CD4-positive, alpha-beta T cell (primary cell): ENCODE results near the gene FMNL2. TPM values are rescaled to one million over a fixed set of nuclear protein-coding genes. Genes with fewer than 3 reads are reported as not detected.

ENCODE experiments used
- ATAC-seq: fragments of 200-7000 bp; cut with Tn5 transposase; one replicate; pipeline ENCODE4 v1.10.0; 2022; ENCODE audit warnings: mild to moderate bottlenecking; ENCODE audit not compliant: poor library complexity
- CTCF ChIA-PET: fragments of 350-600 bp; sonication (Branson Sonifier 250); formaldehyde crosslinking; loops from one replicate; lab custom pipeline; 2021; ENCODE audit warnings: antibody characterized with exemption, inconsistent platforms; lab: Charles Lee
- POLR2A ChIA-PET: fragments of 350-600 bp; sonication (Branson Sonifier 250); formaldehyde crosslinking; loops from one replicate; lab custom pipeline; 2021; ENCODE audit warnings: antibody characterized with exemption, inconsistent platforms; lab: Charles Lee
- DNase-seq, 14 experiments: peaks; one replicate each; pipeline ENCODE4 v3.0.0-alpha.2; 2013 to 2020; ENCODE audit warnings: mixed read lengths in 2 of 14
- H3K27ac ChIP-seq, 2 donors: one replicate each; pipeline versions ENCODE4 v1.5.1 to v1.7.0; 2013; ENCODE audit warnings: low read length in 2 of 2, low read depth in 1 of 2, mild to moderate bottlenecking in 1 of 2
- H3K27me3 ChIP-seq, 2 experiments: 1 replicate in 1 of 2; 2 replicates in 1 of 2; pipeline versions ENCODE4 v1.6.1 to v1.7.0; 2013; ENCODE audit warnings: low read length in 2 of 2, control low read depth in 1 of 2, mild to moderate bottlenecking in 1 of 2, moderate library complexity in 1 of 2; ENCODE audit not compliant: insufficient read depth in 2 of 2, control insufficient read depth in 1 of 2
- H3K36me3 ChIP-seq: one replicate; pipeline ENCODE4 v1.6.1; 2013; ENCODE audit warnings: low read length, control low read depth; ENCODE audit not compliant: insufficient read depth
- H3K4me1 ChIP-seq: one replicate; pipeline ENCODE4 v1.6.1; 2013; ENCODE audit warnings: low read length, control low read depth; ENCODE audit not compliant: insufficient read depth
- H3K4me3 ChIP-seq: one replicate; pipeline ENCODE4 v1.5.1; 2013; ENCODE audit warnings: mild to moderate bottlenecking, low read length, moderate library complexity
- H3K9me3 ChIP-seq, 2 experiments: 1 replicate in 1 of 2; 2 replicates in 1 of 2; pipeline versions ENCODE4 v1.6.1 to v1.7.0; 2013; ENCODE audit warnings: low read length in 2 of 2, mild to moderate bottlenecking in 2 of 2, control low read depth in 1 of 2, moderate library complexity in 1 of 2; ENCODE audit not compliant: control insufficient read depth in 1 of 2, insufficient read depth in 1 of 2
- H3K27ac Mint-ChIP-seq: one replicate; pipeline ENCODE4 v1.8.0; 2020; ENCODE audit warnings: mixed read lengths
- H3K27me3 Mint-ChIP-seq: one replicate; pipeline ENCODE4 v1.8.0; 2021; ENCODE audit warnings: mixed read lengths
- H3K36me3 Mint-ChIP-seq: one replicate; pipeline ENCODE4 v1.8.0; 2021; ENCODE audit warnings: low read depth, mixed read lengths
- H3K4me1 Mint-ChIP-seq: one replicate; pipeline ENCODE4 v1.8.0; 2021; ENCODE audit warnings: low read depth, mixed read lengths
- H3K4me3 Mint-ChIP-seq: one replicate; pipeline ENCODE4 v1.8.0; 2020; ENCODE audit warnings: mild to moderate bottlenecking, mixed read lengths
- H3K9me3 Mint-ChIP-seq: one replicate; pipeline ENCODE4 v1.8.0; 2020; ENCODE audit warnings: mixed read lengths
- CTCF ChIP-seq: fragments of 200-600 bp; IDR thresholded peaks from one replicate; pipeline ENCODE4 v1.8.0; 2022; ENCODE audit warnings: antibody characterized with exemption, mild to moderate bottlenecking
- intact Hi-C, 2 experiments: fragments of 100-400 bp; cut with DNase I in 1 of 2; cut with micrococcal nuclease in 1 of 2; formaldehyde crosslinking; loops; one replicate each; pipeline versions ENCODE4 v1.15.1 to v1.9.0; 2023 to 2025; cut with DNase I, micrococcal nuclease
- total RNA-seq, 174 experiments: library from RNA in 2 of 174; stranded (reverse) in 2 of 174; gene quantifications; one replicate each; pipeline ENCODE4 v1.2.3 and lab custom pipeline; 2021 to 2026

Gene FMNL2
- total RNA-seq, 2 experiments from 2014 or later, result 0.30 to 0.31 TPM

- ChIA-PET POLR2A (no interaction called here), CTCF (no interaction called here)
- Histone ChIP-seq H3K36me3 (no peaks in the 10 kb centered on the region), H3K27me3 (no peaks in the 10 kb centered on the region), H3K27ac (no peak overlapping the region), H3K4me1 (no peaks in the 10 kb centered on the region), H3K4me3 (no peak overlapping the region), H3K9me3 (no peaks in the 10 kb centered on the region)
- Mint-ChIP-seq H3K36me3 (no peaks in the 10 kb centered on the region), H3K4me3 (no peak overlapping the region), H3K27me3 (peaks cover 9% of the 10 kb centered on the region), H3K4me1 (no peaks in the 10 kb centered on the region), H3K9me3 (no peaks in the 10 kb centered on the region), H3K27ac (no peak overlapping the region)
- TF ChIP-seq CTCF, result no peak
- DNase-seq, result no peak
- intact Hi-C loops, result no loop called here
- no peak for ATAC-seq
Measured at GRCh38 chr2:152559008-152559407, 224.0 kb downstream of the FMNL2 start.

DNA sequence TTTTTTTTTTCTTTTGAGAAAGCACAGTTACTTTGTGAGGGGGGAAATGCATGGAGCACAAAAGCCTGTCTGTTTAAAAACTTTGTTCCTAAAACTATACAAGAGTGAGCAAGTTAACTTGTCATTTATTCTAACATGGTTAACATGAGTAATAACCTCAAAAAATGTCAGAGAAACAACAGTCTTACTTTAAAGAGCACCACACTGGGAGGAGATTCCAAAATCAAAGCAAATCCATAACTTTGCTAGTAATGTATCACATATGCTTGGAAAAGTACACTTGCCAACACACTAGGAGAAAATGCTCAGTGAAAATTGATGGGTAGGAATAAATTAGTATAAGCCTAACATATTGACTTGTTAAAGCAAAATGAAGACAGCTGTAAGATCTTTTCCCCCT lies 225.2 kb downstream of the FMNL2 start:
- Histone ChIP-seq H3K36me3 (no peaks in the 10 kb centered on the region), H3K9me3 (no peaks in the 10 kb centered on the region), H3K27me3 (no peaks in the 10 kb centered on the region), H3K27ac (no peak overlapping the region), H3K4me1 (no peaks in the 10 kb centered on the region), H3K4me3 (no peak overlapping the region)
- no peak for TF ChIP-seq CTCF
- Mint-ChIP-seq H3K4me3 (no peak overlapping the region), H3K9me3 (no peaks in the 10 kb centered on the region), H3K36me3 (no peaks in the 10 kb centered on the region), H3K27ac (no peak overlapping the region), H3K27me3 (peaks cover 11% of the 10 kb centered on the region), H3K4me1 (no peaks in the 10 kb centered on the region)
- DNase-seq (no peak), ATAC-seq (no peak)
- ChIA-PET CTCF (interaction anchor here (0.6 kb wide), 1 partner anchor 9 kb away, joined by 4 read pairs; no protein-coding TSS in a partner anchor), POLR2A (no interaction called here)
- intact Hi-C loops, result no loop called here

DNA sequence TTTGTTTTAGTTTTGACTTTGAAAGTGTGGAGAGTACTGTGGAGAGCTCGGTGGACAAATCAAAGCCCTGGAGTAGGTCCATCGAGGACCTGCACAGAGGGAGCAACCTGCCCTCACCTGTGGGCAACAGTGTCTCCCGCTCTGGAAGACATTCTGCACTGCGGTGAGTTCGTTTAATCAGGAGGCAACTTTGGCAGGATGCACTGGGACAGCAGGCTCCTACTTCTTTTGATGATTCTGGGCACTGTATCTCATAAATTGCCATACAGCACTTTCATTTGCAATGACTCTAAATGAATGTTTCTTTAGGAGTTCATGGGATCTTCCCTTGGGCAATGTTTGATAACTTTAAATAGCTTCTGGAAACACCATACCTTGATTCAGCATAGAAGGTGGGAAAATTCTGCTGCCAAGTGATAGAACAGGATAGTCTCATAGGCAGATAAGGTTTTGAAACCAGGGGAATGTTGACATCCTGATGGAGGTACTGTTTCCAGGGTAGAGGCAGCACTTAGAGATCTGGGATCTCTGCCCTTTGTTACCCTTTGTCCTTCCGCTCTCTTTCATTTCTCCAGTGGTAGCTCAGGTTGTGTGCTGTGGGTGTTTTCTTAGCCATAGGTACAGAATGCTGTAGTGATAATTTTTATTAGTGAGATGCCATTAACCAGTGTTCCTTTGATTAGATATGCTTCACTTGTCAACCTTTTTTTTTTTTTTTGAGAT lies 226.1 kb downstream of the FMNL2 start:
- ATAC-seq (no peak), DNase-seq (no peak)
- Histone ChIP-seq H3K27ac (no peak overlapping the region), H3K36me3 (no peaks in the 10 kb centered on the region), H3K27me3 (no peaks in the 10 kb centered on the region), H3K9me3 (no peaks in the 10 kb centered on the region), H3K4me1 (no peaks in the 10 kb centered on the region), H3K4me3 (no peak overlapping the region)
- H3K9me3 Mint-ChIP-seq, result no peaks in the 10 kb centered on the region
- peaks cover 14% of the 10 kb centered on the region for H3K27me3 Mint-ChIP-seq
- intact Hi-C loops, result no loop called here
- ChIA-PET POLR2A (no interaction called here), CTCF (no interaction called here)
- H3K4me3 Mint-ChIP-seq, result no peak overlapping the region
- H3K27ac Mint-ChIP-seq, result no peak overlapping the region
- H3K36me3 Mint-ChIP-seq, result no peaks in the 10 kb centered on the region
- no peaks in the 10 kb centered on the region for H3K4me1 Mint-ChIP-seq
- no peak for TF ChIP-seq CTCF
